Measurements from ENCODE around the gene CD226. TPM values are rescaled to one million over a fixed set of nuclear protein-coding genes. Genes with fewer than 3 reads are reported as not detected.

CD226 gene
- total RNA-seq, 2 donors from 2014 or later = 1.0 to 1.1 TPM

DNA sequence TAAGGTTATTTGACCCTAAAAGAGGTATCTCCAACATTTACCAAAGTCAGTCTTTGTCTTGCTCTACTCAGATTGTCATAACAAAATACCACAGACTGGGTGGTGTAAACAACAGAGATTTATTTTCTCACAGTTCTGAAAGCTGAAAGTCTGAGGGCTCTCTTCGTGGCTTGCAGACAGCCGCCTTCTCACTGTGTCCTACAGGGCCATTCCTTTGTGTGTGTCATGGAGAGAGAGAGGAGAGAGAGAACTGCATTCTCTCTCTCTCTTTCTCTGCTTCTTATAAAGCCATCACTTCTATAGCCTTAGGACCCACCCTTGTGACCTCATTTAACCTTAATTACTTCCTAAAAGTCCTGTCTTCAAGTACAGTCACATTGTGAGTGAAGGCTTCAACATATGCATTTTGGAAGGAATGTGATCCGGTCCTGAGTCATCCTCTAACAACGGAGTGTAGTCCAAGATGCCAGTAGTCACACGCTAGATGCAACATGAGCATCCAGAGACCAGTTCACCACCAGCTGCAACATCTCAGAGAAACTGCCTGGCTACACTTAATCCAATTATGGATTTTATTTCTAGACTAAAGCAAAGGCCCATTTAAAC lies 130.2 kb downstream of the CD226 start:
- Histone ChIP-seq H3K9me3 (no peaks in the 10 kb centered on the region), H3K4me1 (no peaks in the 10 kb centered on the region), H3K27me3 (no peaks in the 10 kb centered on the region), H3K36me3 (no peaks in the 10 kb centered on the region), H3K4me3 (no peak overlapping the region), H3K27ac (no peak overlapping the region), H3K9ac (ENCODE audit: low read depth in 2 of 2, low read length in 2 of 2) (no peak overlapping the region)
- intact Hi-C loops (cut with DNase I) = no loop called here
- no peak for DNase-seq
- TF ChIP-seq, protein P1, sequence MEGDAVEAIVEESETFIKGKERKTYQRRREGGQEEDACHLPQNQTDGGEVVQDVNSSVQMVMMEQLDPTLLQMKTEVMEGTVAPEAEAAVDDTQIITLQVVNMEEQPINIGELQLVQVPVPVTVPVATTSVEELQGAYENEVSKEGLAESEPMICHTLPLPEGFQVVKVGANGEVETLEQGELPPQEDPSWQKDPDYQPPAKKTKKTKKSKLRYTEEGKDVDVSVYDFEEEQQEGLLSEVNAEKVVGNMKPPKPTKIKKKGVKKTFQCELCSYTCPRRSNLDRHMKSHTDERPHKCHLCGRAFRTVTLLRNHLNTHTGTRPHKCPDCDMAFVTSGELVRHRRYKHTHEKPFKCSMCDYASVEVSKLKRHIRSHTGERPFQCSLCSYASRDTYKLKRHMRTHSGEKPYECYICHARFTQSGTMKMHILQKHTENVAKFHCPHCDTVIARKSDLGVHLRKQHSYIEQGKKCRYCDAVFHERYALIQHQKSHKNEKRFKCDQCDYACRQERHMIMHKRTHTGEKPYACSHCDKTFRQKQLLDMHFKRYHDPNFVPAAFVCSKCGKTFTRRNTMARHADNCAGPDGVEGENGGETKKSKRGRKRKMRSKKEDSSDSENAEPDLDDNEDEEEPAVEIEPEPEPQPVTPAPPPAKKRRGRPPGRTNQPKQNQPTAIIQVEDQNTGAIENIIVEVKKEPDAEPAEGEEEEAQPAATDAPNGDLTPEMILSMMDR (IDR thresholded peaks at IDR 0.05) = no peak

DNA sequence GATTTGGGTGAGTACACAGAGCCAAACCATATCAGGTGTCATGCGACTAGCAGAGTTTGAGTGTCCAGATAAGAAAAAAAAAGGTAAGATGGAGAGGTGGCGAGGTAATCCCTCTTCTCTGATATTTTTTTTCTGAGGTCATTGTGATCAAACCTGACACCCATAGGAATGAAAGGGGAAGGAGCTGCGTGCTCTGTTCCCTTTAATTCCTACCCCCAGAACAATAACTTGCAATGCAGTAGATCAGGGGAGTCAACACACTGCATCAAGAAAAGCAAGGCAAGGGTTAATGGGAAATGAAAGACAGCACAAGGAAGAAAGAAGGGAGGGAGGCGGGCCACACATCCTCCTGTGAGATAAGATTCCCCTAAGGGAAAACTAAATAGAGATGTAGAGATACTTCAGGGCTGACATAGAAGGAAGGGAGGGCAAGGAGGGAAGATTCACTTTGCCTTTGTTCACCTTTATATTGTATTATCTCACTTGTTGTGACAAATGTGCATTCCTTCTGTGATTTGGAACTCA lies 132.8 kb downstream of the CD226 start:
- H3K27me3 ChIP-seq = no peaks in the 10 kb centered on the region
- no peak overlapping the region for H3K9ac ChIP-seq (ENCODE audit: low read depth in 2 of 2, low read length in 2 of 2)
- TF ChIP-seq, protein P1 (IDR thresholded peaks at IDR 0.05) = no peak
- no peaks in the 10 kb centered on the region for H3K4me1 ChIP-seq
- no peak for DNase-seq
- intact Hi-C loops (cut with DNase I) = no loop called here
- H3K36me3 ChIP-seq = no peaks in the 10 kb centered on the region
- no peaks in the 10 kb centered on the region for H3K9me3 ChIP-seq
- H3K27ac ChIP-seq = no peak overlapping the region
- H3K4me3 ChIP-seq = no peak overlapping the region

DNA sequence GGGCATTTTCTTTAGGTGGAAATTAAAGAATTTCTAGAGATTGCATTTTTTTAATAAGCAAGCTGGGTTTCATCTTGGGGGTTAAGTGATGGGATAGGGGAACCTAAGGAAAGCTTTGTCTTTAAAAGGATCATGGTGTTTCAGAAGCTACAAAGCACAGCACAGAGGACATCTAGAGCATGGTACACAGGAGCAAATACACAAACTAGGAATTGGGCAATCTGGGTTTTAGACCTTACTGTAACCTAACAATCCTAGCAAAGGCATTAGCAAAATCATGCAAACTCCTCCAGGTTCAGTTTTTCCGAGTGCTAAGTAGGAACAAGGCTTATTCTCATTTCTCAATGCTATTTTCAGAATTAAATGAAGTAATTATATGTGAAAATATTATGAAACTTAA lies 134.1 kb downstream of the CD226 start:
- no peak overlapping the region for H3K4me3 ChIP-seq
- TF ChIP-seq, protein P1 (IDR thresholded peaks at IDR 0.05) = no peak
- H3K9ac ChIP-seq (ENCODE audit: low read depth in 2 of 2, low read length in 2 of 2) = no peak overlapping the region
- DNase-seq = no peak
- no peaks in the 10 kb centered on the region for H3K4me1 ChIP-seq
- no peaks in the 10 kb centered on the region for H3K36me3 ChIP-seq
- no peaks in the 10 kb centered on the region for H3K27me3 ChIP-seq
- no peak overlapping the region for H3K27ac ChIP-seq
- intact Hi-C loops (cut with DNase I) = no loop called here
- no peaks in the 10 kb centered on the region for H3K9me3 ChIP-seq

DNA sequence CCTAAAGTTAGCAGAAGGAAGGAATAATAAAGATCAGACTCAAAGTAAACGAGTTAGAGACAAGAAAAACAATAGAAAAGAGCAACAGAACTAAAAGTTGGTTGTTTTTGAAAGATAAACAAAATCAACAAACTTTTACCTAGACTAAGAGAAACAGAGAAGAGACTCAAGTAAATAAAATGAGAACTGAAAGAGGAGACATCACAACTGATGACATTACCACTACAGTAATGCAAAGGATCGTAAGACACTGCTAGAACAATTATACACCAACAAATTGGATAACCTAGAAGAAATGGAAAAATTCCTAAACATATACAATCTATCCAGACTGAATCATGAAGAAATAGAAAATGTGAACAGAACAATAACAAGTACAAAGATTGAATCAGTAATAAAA lies 139.3 kb downstream of the CD226 start:
- no peak for DNase-seq

DNA sequence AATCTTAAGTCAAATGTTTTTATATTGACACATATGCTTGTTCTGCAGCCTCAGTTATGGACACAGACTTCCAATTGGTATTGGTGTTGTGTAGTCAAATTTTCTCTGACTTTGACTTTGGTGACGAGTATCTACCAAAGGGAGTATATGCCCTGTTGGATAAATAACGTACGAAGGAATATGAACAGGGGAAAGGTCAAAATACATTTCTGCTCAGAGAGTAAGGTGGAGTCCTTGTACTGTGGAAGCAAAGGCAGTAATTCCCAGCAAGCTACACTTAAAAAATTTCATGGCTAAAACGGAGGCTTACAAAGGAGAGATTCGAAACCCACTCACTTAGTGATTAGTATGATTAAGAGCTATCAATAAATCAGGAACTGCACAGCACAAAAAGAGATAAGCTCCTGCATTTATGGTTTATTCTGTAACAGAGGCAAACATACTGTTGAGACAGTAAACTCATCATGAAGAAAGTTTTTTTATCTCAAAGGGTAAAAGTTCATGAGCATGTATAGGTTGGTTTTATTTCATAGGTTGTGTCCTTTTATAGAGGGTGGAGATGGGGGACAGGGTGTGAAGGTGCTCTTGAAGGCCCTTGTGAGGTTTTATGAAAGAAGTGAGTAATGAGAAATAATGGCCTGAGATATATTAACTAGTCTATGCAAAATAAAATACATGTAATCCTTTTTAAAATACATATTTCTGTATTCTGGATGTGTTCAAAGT lies 142.7 kb downstream of the CD226 start:
- no peak overlapping the region for H3K9ac ChIP-seq (ENCODE audit: low read depth in 2 of 2, low read length in 2 of 2)
- H3K36me3 ChIP-seq = no peaks in the 10 kb centered on the region
- intact Hi-C loops (cut with DNase I) = no loop called here
- TF ChIP-seq, protein P1 (IDR thresholded peaks at IDR 0.05) = no peak
- H3K4me3 ChIP-seq = no peak overlapping the region
- no peaks in the 10 kb centered on the region for H3K4me1 ChIP-seq
- H3K27me3 ChIP-seq = no peaks in the 10 kb centered on the region
- H3K9me3 ChIP-seq = no peaks in the 10 kb centered on the region
- no peak for DNase-seq
- no peak overlapping the region for H3K27ac ChIP-seq

More for the DNA sequence above, 139.3 kb downstream of the CD226 start:
- Histone ChIP-seq H3K9me3 (no peaks in the 10 kb centered on the region), H3K4me3 (no peak overlapping the region), H3K4me1 (no peaks in the 10 kb centered on the region), H3K27ac (no peak overlapping the region), H3K9ac (ENCODE audit: low read depth in 2 of 2, low read length in 2 of 2) (no peak overlapping the region), H3K36me3 (no peaks in the 10 kb centered on the region), H3K27me3 (no peaks in the 10 kb centered on the region)
- TF ChIP-seq, protein P1 (IDR thresholded peaks at IDR 0.05) = no peak
- intact Hi-C loops (cut with DNase I) = no loop called here
